Measurements from ENCODE around the gene ATG9A. TPM values are rescaled to one million over a fixed set of nuclear protein-coding genes. Genes with fewer than 3 reads are reported as not detected.

The ATG9A gene
- total RNA-seq, 1 experiment from 2014 or later: 42.9 TPM

- Mint-ChIP-seq H3K27me3 (ENCODE audit: low read depth) (no peaks in the 10 kb centered on the region), H3K4me1 (peaks cover 5% of the 10 kb centered on the region), H3K4me3 (no peak overlapping the region), H3K36me3 (peaks cover 56% of the 10 kb centered on the region), H3K27ac (no peak overlapping the region), H3K9me3 (no peaks in the 10 kb centered on the region)
- ChIA-PET CTCF (no interaction called here), POLR2A (no interaction called here)
- no peak for ATAC-seq
- DNase-seq (ENCODE audit: low spot score): no peak
- TF ChIP-seq ZNF532 (CRISPR knock-in tag; IDR thresholded peaks at IDR 0.05; ENCODE audit: borderline replicate concordance) (no peak), FOXJ3 (CRISPR knock-in tag; IDR thresholded peaks at IDR 0.05; ENCODE audit: borderline replicate concordance) (no peak), SOX15 (CRISPR knock-in tag; IDR thresholded peaks at IDR 0.05) (no peak), KAT7 (CRISPR knock-in tag; IDR thresholded peaks at IDR 0.05; ENCODE audit: borderline replicate concordance) (no peak), ZNF512 (CRISPR knock-in tag; IDR thresholded peaks at IDR 0.05; ENCODE audit: borderline replicate concordance) (no peak), ERG (CRISPR knock-in tag; IDR thresholded peaks at IDR 0.05) (no peak)
Observed at GRCh38 chr2:219234331-219234730, 4.9 kb upstream of the ATG9A start.

- peak overlapping the region; percentile 97 for H3K27ac Mint-ChIP-seq
- H3K36me3 Mint-ChIP-seq: peaks cover 46% of the 10 kb centered on the region
- POLR2A ChIA-PET: interaction anchor here (0.6 to 2.4 kb wide), 6 partner anchors 12 to 65 kb away, joined by 3 to 18 read pairs (median 5); partner anchors contain the start of genes ABCB6, DNAJB2, GLB1L and STK16
- H3K4me1 Mint-ChIP-seq: peaks cover 12% of the 10 kb centered on the region
- no peaks in the 10 kb centered on the region for H3K9me3 Mint-ChIP-seq
- H3K4me3 Mint-ChIP-seq: peak overlapping the region; percentile 93
- DNase-seq (ENCODE audit: low spot score) (peak; percentile 45), ATAC-seq (peak; percentile 15)
- TF ChIP-seq ZSCAN18 (CRISPR knock-in tag; IDR thresholded peaks at IDR 0.05): no peak
- TF ChIP-seq NFE2L1 (CRISPR knock-in tag; IDR thresholded peaks at IDR 0.05): 0 out of 2 replicates have a peak, but pooled peaks have one; percentile 13
- 0 out of 2 replicates have a peak, but pooled peaks have one; percentile 27 for TF ChIP-seq ZNF232 (CRISPR knock-in tag; IDR thresholded peaks at IDR 0.05)
- TF ChIP-seq MYBL2 (CRISPR knock-in tag; IDR thresholded peaks at IDR 0.05): 0 out of 2 replicates have a peak, but pooled peaks have one; percentile 5
- 0 out of 2 replicates have a peak, but pooled peaks have one; percentile 29 for TF ChIP-seq TP53 (CRISPR knock-in tag; IDR thresholded peaks at IDR 0.05)
- TF ChIP-seq ZBTB21 (CRISPR knock-in tag; IDR thresholded peaks at IDR 0.05; ENCODE audit: borderline replicate concordance): no peak
- no peak for TF ChIP-seq TEAD1 (CRISPR knock-in tag; IDR thresholded peaks at IDR 0.05)
- no peak for TF ChIP-seq ZNF121 (CRISPR knock-in tag; IDR thresholded peaks at IDR 0.05)
- CTCF ChIA-PET: interaction anchor here (1.0 to 2.4 kb wide), 5 partner anchors 12 to 69 kb away, joined by 3 to 21 read pairs (median 6); partner anchors contain the start of gene ABCB6
- no peaks in the 10 kb centered on the region for H3K27me3 Mint-ChIP-seq (ENCODE audit: low read depth)
Observed at GRCh38 chr2:219230059-219230540, 664 bp upstream of the ATG9A start.
